Prostate gland (tissue), 2 donors: ENCODE measurements around the gene KRT85. TPM values are rescaled to one million over a fixed set of nuclear protein-coding genes. Genes with fewer than 3 reads are reported as not detected.

Source experiments
- DNase-seq: peaks from one replicate; pipeline ENCODE4 v3.0.0-alpha.2; 2019; ENCODE audit warnings: low spot score
- H3K27ac ChIP-seq, 2 donors: fragments of 200-600 bp; sonication (generic); 2 replicates each; pipeline ENCODE4 v1.5.1; 2017 to 2019
- H3K27me3 ChIP-seq: fragments of 200-600 bp; sonication (generic); replicated peaks from 2 replicates; pipeline ENCODE4 v1.5.1; 2019; ENCODE audit not compliant: insufficient read depth
- H3K36me3 ChIP-seq, 2 donors: fragments of 200-600 bp; sonication (generic); 1 replicate in 1 of 2; 2 replicates in 1 of 2; pipeline versions ENCODE4 v1.5.1 to v1.8.1; 2017 to 2019
- H3K4me1 ChIP-seq: fragments of 200-600 bp; sonication (generic); replicated peaks from 2 replicates; pipeline ENCODE4 v1.5.1; 2019
- H3K4me3 ChIP-seq, 2 donors: fragments of 200-600 bp; sonication (generic); 2 replicates each; pipeline ENCODE4 v1.5.1; 2017 to 2019
- H3K9me3 ChIP-seq: fragments of 200-600 bp; sonication (generic); 2 replicates; pipeline ENCODE4 v1.5.1; 2017
- POLR2A ChIP-seq: fragments of 450-650 bp; IDR thresholded peaks from one replicate; pipeline ENCODE4 v1.6.1; 2016; ENCODE audit warnings: antibody characterized with exemption, mild to moderate bottlenecking
- POLR2AphosphoS5 ChIP-seq: sonication (generic); formaldehyde crosslinking; IDR thresholded peaks from one replicate; pipeline ENCODE4 v1.6.1; 2017; ENCODE audit warnings: antibody characterized with exemption
- WGBS: methylation state at CpG from one replicate; pipeline ENCODE4 v1.1.5; 2018; 5-methylcytosine and 5-hydroxymethylcytosine counted together
- intact Hi-C: fragments of 100-400 bp; cut with DNase I; formaldehyde crosslinking; loops from one replicate; pipeline ENCODE4 v1.14.2; 2022
- total RNA-seq, 2 donors: library from RNA; depleted of rRNA; stranded (reverse); fragments of >200 nt; gene quantifications; one replicate each; pipeline ENCODE4 v1.1.0, GENCODE V29; 2016
- TF ChIP-seq, protein P1 (sequence below), 4 experiments: fragments of 200-600 bp in 2 of 4; fragments of 450-650 bp in 2 of 4; sonication (generic) in 2 of 4; IDR thresholded peaks; 1 replicate in 3 of 4; 2 replicates in 1 of 4; pipeline ENCODE4 v1.5.1; 2016 to 2019; ENCODE audit warnings: antibody characterized with exemption in 4 of 4, mild to moderate bottlenecking in 2 of 4, moderate library complexity in 2 of 4

The KRT85 gene
- total RNA-seq, 2 donors from 2014 or later, result not detected

DNA sequence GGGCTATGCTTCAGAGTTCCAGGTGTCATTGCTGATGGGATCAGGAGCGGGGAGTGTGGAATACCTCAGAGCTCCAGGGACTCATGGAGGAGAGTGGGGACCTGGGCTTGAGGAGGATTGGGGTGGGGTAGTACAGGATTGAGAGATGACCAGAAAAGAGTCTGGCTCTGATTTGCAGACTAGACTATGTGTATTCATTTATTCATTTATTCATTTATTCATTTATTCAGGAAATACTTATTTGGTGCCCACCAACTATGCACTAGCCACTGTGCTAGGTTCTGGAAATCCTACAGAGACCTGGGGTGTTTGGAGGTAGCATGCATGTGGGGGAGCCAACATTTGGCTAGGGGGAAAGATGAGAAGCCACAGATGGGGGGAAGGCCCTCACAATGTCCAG is 45.2 kb downstream of the KRT85 start:
- no peak overlapping the region for H3K4me3 ChIP-seq
- no peak for DNase-seq
- no peaks in the 10 kb centered on the region for H3K4me1 ChIP-seq
- no peaks in the 10 kb centered on the region for H3K27me3 ChIP-seq
- H3K9me3 ChIP-seq, result no peaks in the 10 kb centered on the region
- no peaks in the 10 kb centered on the region for H3K36me3 ChIP-seq
- 100% methylated on average over 1 of the region's 1 CpG for WGBS
- TF ChIP-seq, protein P1, sequence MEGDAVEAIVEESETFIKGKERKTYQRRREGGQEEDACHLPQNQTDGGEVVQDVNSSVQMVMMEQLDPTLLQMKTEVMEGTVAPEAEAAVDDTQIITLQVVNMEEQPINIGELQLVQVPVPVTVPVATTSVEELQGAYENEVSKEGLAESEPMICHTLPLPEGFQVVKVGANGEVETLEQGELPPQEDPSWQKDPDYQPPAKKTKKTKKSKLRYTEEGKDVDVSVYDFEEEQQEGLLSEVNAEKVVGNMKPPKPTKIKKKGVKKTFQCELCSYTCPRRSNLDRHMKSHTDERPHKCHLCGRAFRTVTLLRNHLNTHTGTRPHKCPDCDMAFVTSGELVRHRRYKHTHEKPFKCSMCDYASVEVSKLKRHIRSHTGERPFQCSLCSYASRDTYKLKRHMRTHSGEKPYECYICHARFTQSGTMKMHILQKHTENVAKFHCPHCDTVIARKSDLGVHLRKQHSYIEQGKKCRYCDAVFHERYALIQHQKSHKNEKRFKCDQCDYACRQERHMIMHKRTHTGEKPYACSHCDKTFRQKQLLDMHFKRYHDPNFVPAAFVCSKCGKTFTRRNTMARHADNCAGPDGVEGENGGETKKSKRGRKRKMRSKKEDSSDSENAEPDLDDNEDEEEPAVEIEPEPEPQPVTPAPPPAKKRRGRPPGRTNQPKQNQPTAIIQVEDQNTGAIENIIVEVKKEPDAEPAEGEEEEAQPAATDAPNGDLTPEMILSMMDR (IDR thresholded peaks at IDR 0.05), result no peak
- no peak for TF ChIP-seq POLR2AphosphoS5
- no peak for TF ChIP-seq POLR2A
- H3K27ac ChIP-seq, result no peak overlapping the region
- intact Hi-C loops, result no loop called here

DNA sequence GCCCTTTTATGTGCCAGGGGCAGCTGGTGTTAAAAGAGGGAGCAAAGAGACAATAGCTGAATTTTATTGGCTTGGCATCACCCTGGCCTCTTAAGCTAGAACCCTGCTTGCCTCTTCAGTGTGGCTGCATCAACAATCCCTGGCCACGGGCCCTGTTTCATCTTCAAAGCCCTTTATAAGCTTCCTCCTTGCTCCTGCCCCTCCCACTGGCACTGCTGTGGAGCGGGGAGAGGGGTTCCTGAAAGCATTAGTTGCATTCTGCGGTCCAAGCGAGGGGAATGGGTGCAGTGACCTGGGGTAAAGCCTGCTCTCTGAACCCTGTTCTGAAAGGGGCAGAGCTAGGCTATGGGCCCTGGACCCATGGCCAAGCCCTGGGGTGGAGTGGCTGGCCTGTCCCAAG is 45.9 kb downstream of the KRT85 start:
- TF ChIP-seq POLR2AphosphoS5, result peak; percentile 34
- TF ChIP-seq POLR2A, result no peak
- Histone ChIP-seq H3K9me3 (no peaks in the 10 kb centered on the region), H3K27me3 (no peaks in the 10 kb centered on the region), H3K4me1 (no peaks in the 10 kb centered on the region), H3K36me3 (no peaks in the 10 kb centered on the region), H3K4me3 (no peak overlapping the region), H3K27ac (no peak overlapping the region)
- WGBS, result 30% methylated on average over 4 of the region's 4 CpGs
- DNase-seq, result peak; percentile 54
- intact Hi-C loops, result no loop called here

DNA sequence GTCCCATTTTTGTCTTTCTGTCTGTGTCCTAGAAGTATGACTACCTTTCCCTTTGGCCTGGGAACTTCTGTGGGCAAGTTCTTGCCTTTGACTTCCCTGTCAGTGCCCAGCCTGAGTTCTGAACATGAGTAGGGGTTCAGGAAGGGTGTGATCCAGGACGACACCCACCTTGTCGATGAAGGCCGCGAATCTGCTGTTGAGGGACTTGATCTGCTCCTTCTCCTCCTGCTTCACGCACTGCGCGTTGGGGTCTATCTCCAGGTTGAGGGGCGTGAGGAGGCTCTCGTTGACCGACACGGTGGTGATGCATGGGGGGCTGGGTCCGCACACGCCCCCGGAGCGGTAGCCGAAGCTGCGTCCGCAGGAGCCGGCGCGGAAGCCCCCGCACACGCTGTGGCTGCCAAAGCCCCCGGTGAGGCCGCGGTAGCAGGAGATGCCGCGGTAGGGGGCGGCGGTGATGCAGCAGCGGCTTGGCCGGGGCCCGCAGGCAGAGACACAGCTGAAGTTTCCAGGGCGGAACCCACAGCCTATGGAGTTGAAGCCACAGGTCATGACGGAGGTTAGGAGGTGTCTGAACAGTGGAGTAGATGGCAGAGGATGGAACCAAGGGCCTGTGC is 46.4 kb downstream of the KRT85 start, which contains the start of gene KRT83:
KRT83 (minus strand) TSS at position 615 of the 617 bp plus-strand sequence; CDS start at position 552, 63 bp downstream.
- H3K27ac ChIP-seq, result no peak within 1 kb of the TSS
- WGBS, result 71% methylated on average over 35 of the region's 35 CpGs
- no peaks in the 10 kb centered on the region for H3K27me3 ChIP-seq
- no peak for DNase-seq
- no peak within 1 kb of the TSS for H3K4me3 ChIP-seq
- H3K9me3 ChIP-seq, result no peaks in the 10 kb centered on the region
- intact Hi-C loops, result no loop called here
- no peaks in the 10 kb centered on the region for H3K36me3 ChIP-seq
- H3K4me1 ChIP-seq, result no peaks in the 10 kb centered on the region
- TF ChIP-seq POLR2AphosphoS5 (no peak), POLR2A (no peak)
- TF ChIP-seq, protein P1 (IDR thresholded peaks at IDR 0.05), result no peak

DNA sequence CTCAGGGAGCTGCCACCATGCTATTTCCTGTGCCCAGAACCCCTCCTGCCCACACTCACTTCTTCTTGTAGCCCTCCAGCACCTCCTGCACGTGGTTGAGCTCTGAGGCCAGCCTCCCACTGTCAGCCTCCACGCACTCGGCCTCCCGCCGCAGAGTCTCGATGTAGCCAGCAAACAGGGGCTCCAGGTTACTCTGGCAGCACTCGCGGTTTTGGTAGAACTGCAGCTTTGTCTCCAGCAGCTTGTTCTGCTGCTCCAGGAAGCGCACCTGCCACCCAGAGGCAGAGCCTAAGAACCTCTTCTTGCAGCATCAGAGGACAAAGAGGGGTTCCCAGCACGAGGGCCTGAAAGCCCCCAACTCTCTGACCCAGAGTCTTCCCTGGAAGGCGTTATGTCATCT is 48.2 kb downstream of the KRT85 start:
- no peak for TF ChIP-seq POLR2AphosphoS5
- TF ChIP-seq POLR2A, result no peak
- TF ChIP-seq, protein P1 (IDR thresholded peaks at IDR 0.05), result no peak
- intact Hi-C loops, result no loop called here
- WGBS, result 84% methylated on average over 11 of the region's 11 CpGs
- no peak for DNase-seq
- no peak overlapping the region for H3K27ac ChIP-seq
- H3K4me3 ChIP-seq, result no peak overlapping the region
- no peaks in the 10 kb centered on the region for H3K27me3 ChIP-seq
- H3K9me3 ChIP-seq, result no peaks in the 10 kb centered on the region
- H3K4me1 ChIP-seq, result no peaks in the 10 kb centered on the region
- H3K36me3 ChIP-seq, result no peaks in the 10 kb centered on the region

DNA sequence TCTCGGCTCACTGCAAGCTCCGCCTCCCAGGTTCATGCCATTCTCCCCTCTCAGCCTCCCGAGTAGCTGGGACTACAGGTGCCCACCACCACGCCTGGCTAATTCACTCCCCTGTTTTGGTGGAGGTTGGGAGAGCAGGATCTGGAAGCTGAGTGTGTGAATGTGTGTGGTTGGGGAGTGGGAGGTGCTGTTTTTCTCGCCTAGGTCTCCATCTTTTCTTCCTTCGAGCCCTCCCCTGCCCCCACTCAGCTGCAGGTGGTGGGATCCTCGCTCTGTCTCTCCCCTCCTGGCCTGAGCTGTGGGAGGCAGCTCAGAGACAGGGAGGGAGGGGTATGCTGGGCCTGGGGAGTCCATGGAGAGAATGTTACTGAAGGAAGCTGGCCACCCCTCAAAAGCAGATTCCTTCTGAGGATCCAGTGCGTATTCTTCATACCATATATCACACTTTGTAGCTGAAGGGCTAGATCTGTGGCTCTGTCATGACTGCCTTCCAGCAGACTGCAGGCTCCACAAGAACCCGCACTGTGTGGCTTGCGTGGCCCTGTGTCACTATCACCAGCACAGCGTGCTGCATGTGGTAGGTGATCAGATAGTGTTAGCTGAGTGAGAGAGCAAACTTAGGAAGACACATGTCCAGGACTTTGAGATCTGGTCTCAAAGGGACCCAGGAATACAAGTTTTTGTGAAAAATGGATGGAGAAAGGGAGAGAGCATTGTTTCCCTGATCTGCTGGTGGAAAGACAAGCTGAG is 48.9 kb downstream of the KRT85 start:
- Histone ChIP-seq H3K4me3 (no peak overlapping the region), H3K36me3 (no peaks in the 10 kb centered on the region), H3K27me3 (no peaks in the 10 kb centered on the region), H3K4me1 (no peaks in the 10 kb centered on the region), H3K27ac (no peak overlapping the region), H3K9me3 (no peaks in the 10 kb centered on the region)
- 87% methylated on average over 11 of the region's 11 CpGs for WGBS
- intact Hi-C loops, result no loop called here
- TF ChIP-seq, protein P1 (IDR thresholded peaks at IDR 0.05), result no peak
- no peak for TF ChIP-seq POLR2A
- no peak for DNase-seq
